OCI-LY3 (cell line): ENCODE results near the gene GABRR2.

ENCODE experiments used
- H2AFZ ChIP-seq: fragments of 200-600, 300-600 bp; shearing (Covaris generic); 2 replicates; pipeline ENCODE4 v1.6.0; 2014; ENCODE audit warnings: antibody characterized with exemption, low read depth, low read length
- H3K27ac ChIP-seq: fragments of 200-600, 300-600 bp; sonication (generic); 2 replicates; pipeline ENCODE4 v1.5.1; 2014; ENCODE audit warnings: mild to moderate bottlenecking, low read length, moderate library complexity, mixed read lengths
- H3K27me3 ChIP-seq: fragments of 200-600, 300-600 bp; sonication (generic); 2 replicates; pipeline ENCODE4 v1.6.1; 2014; ENCODE audit warnings: low read depth, low read length, mixed read lengths
- H3K36me3 ChIP-seq: fragments of 200-600, 300-600 bp; sonication (generic); replicated peaks from 2 replicates; pipeline ENCODE3; 2014; ENCODE audit warnings: low read depth, low read length, mixed read lengths
- H3K4me1 ChIP-seq: fragments of 300-600, 200-600 bp; sonication (generic); 2 replicates; pipeline ENCODE4 v1.6.1; 2014; ENCODE audit warnings: low read length, mixed read lengths
- H3K4me2 ChIP-seq: fragments of 200-600, 300-600 bp; sonication (generic); 2 replicates; pipeline ENCODE4 v1.6.1; 2014; ENCODE audit warnings: low read length, mixed read lengths
- H3K4me3 ChIP-seq: fragments of 300-600, 200-600 bp; sonication (generic); 2 replicates; pipeline ENCODE4 v1.5.1; 2014; ENCODE audit warnings: antibody characterized with exemption, mild to moderate bottlenecking, low read length, moderate library complexity
- H3K79me2 ChIP-seq: fragments of 300-600, 200-600 bp; shearing (Covaris generic); 2 replicates; pipeline ENCODE4 v1.6.1; 2014; ENCODE audit warnings: mild to moderate bottlenecking, low read length, mixed read lengths
- H3K9ac ChIP-seq: fragments of 300-600, 200-600 bp; shearing (Covaris generic); 2 replicates; pipeline ENCODE4 v1.6.0; 2014; ENCODE audit warnings: mild to moderate bottlenecking, low read length, moderate library complexity
- H3K9me3 ChIP-seq: fragments of 200-600, 300-600 bp; shearing (Covaris generic); 2 replicates; pipeline ENCODE4 v1.6.1; 2014; ENCODE audit warnings: low read length, mixed read lengths; ENCODE audit not compliant: insufficient read depth
- H4K20me1 ChIP-seq: fragments of 200-600, 300-600 bp; sonication (generic); 2 replicates; pipeline ENCODE4 v1.6.1; 2016; ENCODE audit warnings: low read length, mixed read lengths; ENCODE audit not compliant: insufficient read depth
- EZH2phosphoT487 ChIP-seq: fragments of 200-600 bp; shearing (Covaris generic); IDR thresholded peaks from 2 replicates; pipeline ENCODE4 v1.6.1; 2018; ENCODE audit warnings: antibody characterized with exemption, mixed run types, low read depth
- TF ChIP-seq, protein P1 (sequence below): fragments of 200-600, 300-600 bp; sonication (generic); IDR thresholded peaks from 2 replicates; pipeline ENCODE4 v1.5.1; 2014; ENCODE audit warnings: antibody characterized with exemption, low read length, low read depth

Gene GABRR2

DNA sequence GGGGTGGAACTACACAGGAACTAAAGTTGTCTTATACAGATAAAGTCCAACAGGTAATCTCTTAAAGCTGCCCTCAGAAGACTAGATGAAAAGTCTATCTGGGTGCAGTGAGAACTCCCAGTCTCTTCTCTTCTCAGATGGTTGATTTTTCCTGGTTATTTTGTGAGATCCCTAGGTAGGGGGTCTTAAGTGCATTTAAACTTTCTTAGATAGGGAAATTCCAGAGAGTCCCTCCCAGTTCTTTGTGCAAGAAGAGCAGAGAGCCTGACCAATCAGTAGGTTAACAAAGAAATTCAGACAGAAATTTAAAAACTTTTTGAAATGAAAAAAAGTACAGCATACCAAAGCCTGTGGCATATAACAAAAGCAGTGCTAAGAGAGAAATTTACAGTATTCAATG lies 2.0 kb upstream of the GABRR2 start:
- peaks cover 3% of the 10 kb centered on the region for H3K36me3 ChIP-seq
- no peak overlapping the region for H2AFZ ChIP-seq
- no peaks in the 10 kb centered on the region for H3K4me1 ChIP-seq
- no peak overlapping the region for H3K4me2 ChIP-seq
- H3K27ac ChIP-seq, result no peak overlapping the region
- no peaks in the 10 kb centered on the region for H3K9me3 ChIP-seq
- H3K9ac ChIP-seq, result no peak overlapping the region
- TF ChIP-seq, protein P1, sequence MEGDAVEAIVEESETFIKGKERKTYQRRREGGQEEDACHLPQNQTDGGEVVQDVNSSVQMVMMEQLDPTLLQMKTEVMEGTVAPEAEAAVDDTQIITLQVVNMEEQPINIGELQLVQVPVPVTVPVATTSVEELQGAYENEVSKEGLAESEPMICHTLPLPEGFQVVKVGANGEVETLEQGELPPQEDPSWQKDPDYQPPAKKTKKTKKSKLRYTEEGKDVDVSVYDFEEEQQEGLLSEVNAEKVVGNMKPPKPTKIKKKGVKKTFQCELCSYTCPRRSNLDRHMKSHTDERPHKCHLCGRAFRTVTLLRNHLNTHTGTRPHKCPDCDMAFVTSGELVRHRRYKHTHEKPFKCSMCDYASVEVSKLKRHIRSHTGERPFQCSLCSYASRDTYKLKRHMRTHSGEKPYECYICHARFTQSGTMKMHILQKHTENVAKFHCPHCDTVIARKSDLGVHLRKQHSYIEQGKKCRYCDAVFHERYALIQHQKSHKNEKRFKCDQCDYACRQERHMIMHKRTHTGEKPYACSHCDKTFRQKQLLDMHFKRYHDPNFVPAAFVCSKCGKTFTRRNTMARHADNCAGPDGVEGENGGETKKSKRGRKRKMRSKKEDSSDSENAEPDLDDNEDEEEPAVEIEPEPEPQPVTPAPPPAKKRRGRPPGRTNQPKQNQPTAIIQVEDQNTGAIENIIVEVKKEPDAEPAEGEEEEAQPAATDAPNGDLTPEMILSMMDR, result no peak
- TF ChIP-seq EZH2phosphoT487, result no peak
- H3K79me2 ChIP-seq, result no peaks in the 10 kb centered on the region
- H4K20me1 ChIP-seq, result no peaks in the 10 kb centered on the region
- H3K4me3 ChIP-seq, result no peak overlapping the region
- no peaks in the 10 kb centered on the region for H3K27me3 ChIP-seq

DNA sequence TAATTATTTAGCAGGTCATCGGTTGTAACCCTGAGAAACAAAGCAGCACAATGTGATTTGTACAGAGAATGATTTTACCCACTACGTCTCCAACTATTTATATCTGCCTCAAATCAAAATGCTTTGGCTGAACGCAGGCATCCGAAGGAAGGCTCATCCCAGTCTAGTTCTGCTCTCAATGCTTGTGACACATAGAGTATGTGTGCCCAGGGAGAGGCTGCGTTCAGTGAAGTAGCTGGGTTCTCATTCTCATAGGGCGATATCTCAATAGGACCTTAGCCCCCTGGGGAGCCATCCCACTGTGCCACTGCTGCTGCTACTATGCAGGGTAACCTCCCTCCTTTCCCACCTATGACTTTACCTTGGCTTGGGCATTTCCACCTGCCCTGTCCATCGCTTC lies 407 bp downstream of the GABRR2 start:
- no peaks in the 10 kb centered on the region for H3K79me2 ChIP-seq
- no peak overlapping the region for H3K9ac ChIP-seq
- H3K27me3 ChIP-seq, result no peaks in the 10 kb centered on the region
- TF ChIP-seq, protein P1, result no peak
- no peak for TF ChIP-seq EZH2phosphoT487
- H4K20me1 ChIP-seq, result no peaks in the 10 kb centered on the region
- no peak overlapping the region for H3K27ac ChIP-seq
- no peak overlapping the region for H3K4me3 ChIP-seq
- H3K36me3 ChIP-seq, result no peaks in the 10 kb centered on the region
- H3K4me1 ChIP-seq, result no peaks in the 10 kb centered on the region
- H2AFZ ChIP-seq, result no peak overlapping the region
- no peaks in the 10 kb centered on the region for H3K9me3 ChIP-seq
- no peak overlapping the region for H3K4me2 ChIP-seq

DNA sequence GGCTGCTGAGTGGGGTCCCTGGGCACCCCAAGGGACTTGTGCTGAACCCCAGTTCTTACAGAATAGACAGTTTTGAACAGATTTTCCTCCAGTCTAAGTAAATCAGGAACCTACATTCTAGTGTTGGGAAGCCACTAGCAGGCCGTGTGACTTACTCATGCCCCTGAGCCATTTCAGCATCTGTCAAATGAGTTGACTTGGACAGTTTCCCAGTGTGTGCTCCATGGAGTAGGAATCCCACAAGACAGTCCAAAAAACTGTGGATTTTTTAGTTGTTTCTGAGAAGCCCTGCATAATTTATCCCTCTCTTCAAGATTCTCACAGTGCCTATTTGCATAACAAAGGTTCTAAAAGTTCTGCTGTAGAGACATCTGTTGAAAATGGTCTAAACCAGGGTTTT lies 2.1 kb downstream of the GABRR2 start:
- Histone ChIP-seq H3K9me3 (no peaks in the 10 kb centered on the region), H3K79me2 (no peaks in the 10 kb centered on the region), H3K4me3 (no peak overlapping the region), H3K9ac (no peak overlapping the region), H3K36me3 (no peaks in the 10 kb centered on the region), H4K20me1 (no peaks in the 10 kb centered on the region), H3K4me1 (no peaks in the 10 kb centered on the region), H3K27me3 (no peaks in the 10 kb centered on the region), H3K4me2 (no peak overlapping the region), H3K27ac (no peak overlapping the region), H2AFZ (no peak overlapping the region)
- TF ChIP-seq EZH2phosphoT487, result no peak
- TF ChIP-seq, protein P1, result no peak

DNA sequence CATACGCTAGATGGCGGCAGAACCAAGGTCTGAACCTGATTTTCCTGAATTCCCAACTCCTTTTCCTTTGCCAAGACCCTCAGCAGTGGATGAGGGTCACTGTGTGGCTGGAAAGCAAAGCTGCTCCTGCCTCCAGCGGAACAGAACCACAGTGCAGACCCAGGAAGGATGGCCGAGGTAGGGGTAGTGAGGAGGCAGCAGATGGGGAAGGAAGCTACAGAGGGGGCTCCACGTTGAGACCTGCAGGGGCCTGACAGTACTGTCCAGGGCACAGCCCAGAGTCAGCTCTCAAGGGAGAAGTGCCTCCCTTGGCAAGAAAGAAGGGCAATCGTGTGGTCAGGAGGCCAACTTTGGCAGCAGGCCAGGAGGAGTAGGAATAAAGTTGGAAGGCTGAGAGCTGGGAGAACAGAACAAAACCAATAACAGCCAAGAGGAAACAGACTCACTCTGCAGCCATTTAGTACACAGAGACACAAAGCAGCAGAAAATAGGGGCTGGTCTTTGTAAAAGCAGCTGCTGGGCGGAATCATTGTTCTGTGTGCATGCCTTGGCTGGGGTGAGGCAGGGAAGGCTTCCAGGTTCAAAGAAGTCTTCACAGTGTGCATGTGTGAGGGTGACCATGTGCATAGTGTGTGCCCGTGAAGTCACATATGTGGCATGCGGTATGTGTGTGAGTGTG lies 3.1 kb downstream of the GABRR2 start:
- H2AFZ ChIP-seq, result no peak overlapping the region
- no peaks in the 10 kb centered on the region for H3K79me2 ChIP-seq

More for the DNA sequence above, 3.1 kb downstream of the GABRR2 start:
- H3K4me1 ChIP-seq, result no peaks in the 10 kb centered on the region
- H3K9ac ChIP-seq, result no peak overlapping the region
- no peaks in the 10 kb centered on the region for H3K36me3 ChIP-seq
- no peaks in the 10 kb centered on the region for H4K20me1 ChIP-seq
- no peak for TF ChIP-seq EZH2phosphoT487
- TF ChIP-seq, protein P1, result no peak
- H3K27ac ChIP-seq, result no peak overlapping the region
- H3K9me3 ChIP-seq, result no peaks in the 10 kb centered on the region
- no peaks in the 10 kb centered on the region for H3K27me3 ChIP-seq
- no peak overlapping the region for H3K4me2 ChIP-seq
- no peak overlapping the region for H3K4me3 ChIP-seq
